Stimulated activated CD4-positive, alpha-beta T cell treated with anti-CD3 and anti-CD28 coated beads, Interleukin-15, amount 100 ng/mL, for 24 hours (primary cell): ENCODE measurements around the gene RSRC2.
"Not testable (repeated sequence)": the region's sequence is repeated elsewhere in the genome, so short reads cannot be mapped to it uniquely, and the experiment has no call there.

Source experiments
- DNase-seq: peaks from one replicate; pipeline ENCODE4 v3.0.0-alpha.2; 2020

RSRC2 gene

GRCh38 chr12:122516544-122517361 is 10.0 kb downstream of the RSRC2 start:
- DNase-seq: no peak

- no peak for DNase-seq
Measured at GRCh38 chr12:122515275-122515674, 11.5 kb downstream of the RSRC2 start.

- DNase-seq: no peak
Measured at GRCh38 chr12:122513660-122514059, 13.1 kb downstream of the RSRC2 start.

GRCh38 chr12:122513028-122513427 is 13.7 kb downstream of the RSRC2 start:
- not testable (repeated sequence) for DNase-seq

- no peak for DNase-seq
Measured at GRCh38 chr12:122508163-122508562, 18.6 kb downstream of the RSRC2 start.

- DNase-seq: no peak
Measured at GRCh38 chr12:122506393-122506938, 20.3 kb downstream of the RSRC2 start.

- no peak for DNase-seq
Measured at GRCh38 chr12:122505419-122506051, 21.2 kb downstream of the RSRC2 start.

GRCh38 chr12:122503783-122504590 is 22.7 kb downstream of the RSRC2 start:
- DNase-seq: no peak

- DNase-seq: no peak
Measured at GRCh38 chr12:122503147-122503751, 23.5 kb downstream of the RSRC2 start.

GRCh38 chr12:122501489-122501989 is 25.2 kb downstream of the RSRC2 start:
- no peak for DNase-seq

GRCh38 chr12:122500685-122501488 is 25.8 kb downstream of the RSRC2 start, which contains the start of gene ZCCHC8:
TSS of gene ZCCHC8 (minus strand) at chr12:122500932. CDS start at chr12:122500840, 92 bp downstream.
- peak; percentile 99 for DNase-seq

GRCh38 chr12:122499991-122500684 is 26.6 kb downstream of the RSRC2 start:
- DNase-seq: peak; percentile 55

GRCh38 chr12:122495258-122495657 is 31.5 kb downstream of the RSRC2 start:
- no peak for DNase-seq

- DNase-seq: not testable (repeated sequence)
Measured at GRCh38 chr12:122493222-122493621, 33.5 kb downstream of the RSRC2 start.

- DNase-seq: no peak
Measured at GRCh38 chr12:122491991-122492390, 34.7 kb downstream of the RSRC2 start.

- DNase-seq: no peak
Measured at GRCh38 chr12:122489038-122489437, 37.7 kb downstream of the RSRC2 start.

GRCh38 chr12:122487807-122488206 is 38.9 kb downstream of the RSRC2 start:
- not testable (repeated sequence) for DNase-seq

GRCh38 chr12:122486805-122487426 is 39.8 kb downstream of the RSRC2 start:
- DNase-seq: no peak

- DNase-seq: not testable (repeated sequence)
Measured at GRCh38 chr12:122486360-122486759, 40.4 kb downstream of the RSRC2 start.

GRCh38 chr12:122484385-122484784 is 42.4 kb downstream of the RSRC2 start:
- not testable (repeated sequence) for DNase-seq
